ENCODE measurements around the gene ATRAID. TPM values are rescaled to one million over a fixed set of nuclear protein-coding genes. Genes with fewer than 3 reads are reported as not detected.
"Not testable (repeated sequence)": the region's sequence is repeated elsewhere in the genome, so short reads cannot be mapped to it uniquely, and the experiment has no call there.

Gene ATRAID
- total RNA-seq, 1 experiment from 2014 or later: 75.0 TPM

DNA sequence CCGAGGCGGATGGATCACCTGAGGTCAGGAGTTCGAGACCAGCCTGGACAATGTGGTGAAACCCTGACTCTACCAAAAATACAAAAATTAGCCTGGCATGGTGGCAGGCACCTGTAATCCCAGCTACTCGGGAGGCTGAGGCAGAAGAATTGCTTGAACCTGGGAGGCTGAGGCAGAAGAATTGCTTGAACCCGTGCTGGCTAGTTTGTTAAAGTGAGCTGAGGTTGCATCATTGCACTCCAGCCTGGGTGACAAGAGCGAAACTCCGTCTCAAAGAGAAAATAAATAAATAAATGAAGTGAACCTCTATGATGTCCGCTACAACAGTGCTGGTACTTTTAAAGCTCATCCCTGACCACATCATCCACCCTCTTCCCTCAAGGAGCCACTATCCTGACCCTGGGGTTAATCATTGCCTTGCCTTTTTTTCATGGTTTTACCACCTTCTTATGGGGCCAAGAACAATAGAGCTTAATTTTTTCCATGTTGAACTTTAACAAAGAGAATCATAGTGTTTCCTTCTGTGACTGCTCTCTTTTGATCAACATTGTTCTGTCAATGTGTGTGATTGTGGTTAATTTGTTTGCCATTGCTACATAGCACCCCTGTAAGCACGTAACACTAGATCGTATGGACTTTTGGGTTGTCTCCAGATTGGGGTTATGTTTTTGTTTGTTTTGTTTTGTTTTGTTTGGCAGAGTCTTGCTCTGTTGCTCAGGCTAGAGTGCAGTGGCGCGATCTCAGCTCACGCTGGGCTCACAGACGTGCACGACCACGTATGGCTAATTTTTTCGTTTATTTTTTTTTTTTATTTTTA lies 17.1 kb upstream of the ATRAID start:
- no peak for DNase-seq (ENCODE audit: low spot score)

DNA sequence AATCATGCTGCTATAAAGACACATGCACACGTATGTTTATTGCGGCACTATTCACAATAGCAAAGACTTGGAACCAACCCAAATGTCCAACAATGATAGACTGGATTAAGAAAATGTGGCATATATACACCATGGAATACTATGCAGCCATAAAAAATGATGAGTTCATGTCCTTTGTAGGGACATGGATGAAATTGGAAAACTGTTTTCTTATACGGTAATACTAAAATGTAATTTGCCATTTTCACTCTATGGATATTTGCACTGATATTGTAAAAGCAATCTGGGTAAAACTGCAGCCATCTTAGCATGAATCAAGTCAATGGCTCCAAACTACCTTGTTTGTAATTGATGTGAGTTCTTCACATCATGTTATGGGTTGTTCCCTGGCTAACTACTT lies 16.0 kb upstream of the ATRAID start:
- not testable (repeated sequence) for DNase-seq (ENCODE audit: low spot score)

DNA sequence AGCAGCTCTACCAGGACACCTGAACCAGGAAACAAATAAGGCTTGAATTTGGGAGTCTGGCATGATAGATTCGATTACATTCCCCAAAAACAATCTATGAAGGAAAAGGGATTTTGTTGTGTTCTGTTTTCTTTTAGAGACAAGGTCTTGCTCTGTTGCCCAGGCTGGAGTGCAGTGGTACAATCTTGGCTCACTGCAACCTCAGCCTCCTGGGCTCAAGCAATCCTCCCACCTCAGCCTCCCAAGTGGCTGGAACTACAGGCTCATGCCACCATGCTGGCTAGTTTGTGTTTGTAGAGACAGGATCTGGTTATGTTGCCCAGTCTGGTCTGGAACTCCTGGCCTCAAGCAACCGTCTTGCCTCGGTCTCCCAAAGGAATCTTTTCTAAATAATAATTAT lies 13.8 kb upstream of the ATRAID start:
- DNase-seq (ENCODE audit: low spot score): not testable (repeated sequence)

DNA sequence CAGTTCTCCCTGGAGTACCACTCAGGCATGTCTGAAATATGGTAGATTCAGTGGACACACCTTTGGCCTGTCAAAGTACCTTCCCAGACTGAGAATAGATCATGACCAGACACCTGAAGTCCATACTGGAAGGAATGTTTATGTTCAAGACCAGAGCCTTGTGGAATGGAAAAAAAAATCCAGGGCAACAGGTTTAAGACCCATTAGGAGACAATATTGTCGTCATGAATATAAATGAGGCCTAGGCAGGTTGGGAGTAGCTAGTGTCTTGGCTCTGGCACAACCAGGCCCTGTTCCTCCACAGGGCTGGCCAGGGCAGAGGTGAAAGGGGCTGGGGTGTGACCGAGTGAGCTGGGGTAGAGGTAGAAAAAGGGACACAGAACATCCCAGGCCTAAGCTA lies 13.2 kb upstream of the ATRAID start:
- no peak for DNase-seq (ENCODE audit: low spot score)

DNA sequence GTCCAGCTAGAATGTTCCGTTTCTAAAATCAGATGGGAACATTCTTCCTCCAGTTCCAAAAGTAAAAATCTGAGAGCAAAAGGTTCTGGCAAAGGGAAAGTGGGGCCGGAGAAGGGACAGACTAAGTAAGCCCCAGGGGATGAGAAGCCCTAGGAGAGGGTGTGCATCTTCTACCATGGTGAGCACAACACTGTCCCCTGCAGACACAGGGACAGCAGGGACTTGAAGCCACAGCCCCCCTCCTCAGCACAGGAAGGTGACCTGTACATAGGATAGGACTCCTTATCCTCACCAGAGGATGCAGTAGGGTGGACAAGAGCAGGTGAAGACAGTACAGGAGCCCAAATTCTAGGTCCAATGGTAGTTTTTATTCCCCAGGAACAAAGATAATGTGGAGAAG lies 12.6 kb upstream of the ATRAID start:
- DNase-seq (ENCODE audit: low spot score): no peak

DNA sequence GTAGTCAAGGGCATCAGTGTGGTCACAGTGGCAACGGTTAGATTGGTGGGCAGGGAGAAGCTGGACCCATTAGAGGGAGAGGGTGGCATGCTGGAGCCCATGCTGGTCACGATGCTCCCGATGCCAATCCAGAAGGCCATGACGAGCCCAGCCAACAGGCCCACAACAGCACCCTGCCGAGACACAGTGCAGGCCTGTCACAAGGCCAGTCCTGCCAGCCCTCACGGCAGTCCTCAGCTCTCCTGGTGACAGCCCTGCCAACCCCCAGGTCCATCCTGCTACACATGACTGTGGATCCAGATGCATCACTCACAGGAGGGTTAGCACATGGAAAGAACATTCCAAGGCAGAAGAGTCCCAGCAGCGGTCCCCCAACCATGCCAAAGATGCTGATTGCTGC lies 10.2 kb upstream of the ATRAID start:
- no peak for DNase-seq (ENCODE audit: low spot score)

GRCh38 chr2:27202854-27203253 lies 9.0 kb upstream of the ATRAID start:
- DNase-seq (ENCODE audit: low spot score): no peak

- DNase-seq (ENCODE audit: low spot score): no peak
These were observed 8.1 kb upstream of the ATRAID start for GRCh38 chr2:27203741-27204140.

- DNase-seq (ENCODE audit: low spot score): no peak
These were observed 7.3 kb upstream of the ATRAID start for GRCh38 chr2:27204566-27204965.

DNA sequence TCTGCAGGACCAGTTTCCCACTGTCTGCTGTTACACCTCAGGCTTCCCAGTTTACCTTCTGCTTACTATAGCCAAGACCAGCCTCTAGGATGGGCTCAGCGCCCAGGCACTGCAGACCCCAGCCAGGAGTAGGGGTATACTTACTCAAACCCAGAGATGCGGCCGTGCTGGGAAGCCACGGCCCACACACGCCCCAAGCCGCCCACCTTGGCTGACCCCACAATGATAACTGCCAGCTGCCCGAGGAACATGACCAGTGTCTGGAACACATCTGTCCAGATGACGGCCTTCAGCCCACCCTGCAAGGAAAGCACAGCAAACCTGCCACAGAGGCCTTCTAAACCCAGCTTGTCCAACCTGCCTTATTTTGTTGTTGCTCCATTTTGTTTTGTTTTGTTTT lies 6.6 kb upstream of the ATRAID start:
- no peak for DNase-seq (ENCODE audit: low spot score)

GRCh38 chr2:27206346-27206745 lies 5.5 kb upstream of the ATRAID start:
- DNase-seq (ENCODE audit: low spot score): no peak

DNA sequence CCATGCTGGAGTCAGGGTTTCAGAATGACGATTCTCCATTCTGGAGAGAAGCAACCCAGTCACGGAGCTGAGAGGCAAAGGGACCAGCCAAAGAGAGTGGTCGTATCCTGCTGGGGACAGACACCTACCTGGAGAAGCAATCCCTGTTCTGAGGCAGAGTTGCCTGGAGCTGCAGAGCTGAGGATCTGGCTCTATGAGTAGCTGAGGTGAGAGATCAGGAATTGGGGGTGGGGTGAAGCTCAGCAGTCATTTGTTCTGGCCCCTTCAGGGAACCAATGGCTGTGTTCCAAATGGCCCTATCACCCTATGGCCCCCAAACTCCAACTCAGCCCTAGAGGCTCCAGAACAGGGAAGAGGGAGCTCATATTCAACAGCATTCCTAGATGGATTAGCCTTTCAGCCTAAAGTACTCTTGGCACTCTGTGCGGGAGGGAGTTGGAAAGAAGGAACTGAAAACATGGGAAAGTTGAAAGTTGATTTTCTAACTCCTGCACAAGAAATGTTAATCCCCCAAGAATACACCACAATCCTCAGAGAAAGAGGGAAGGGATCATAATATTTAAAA lies 3.3 kb upstream of the ATRAID start:
- DNase-seq (ENCODE audit: low spot score): no peak

DNA sequence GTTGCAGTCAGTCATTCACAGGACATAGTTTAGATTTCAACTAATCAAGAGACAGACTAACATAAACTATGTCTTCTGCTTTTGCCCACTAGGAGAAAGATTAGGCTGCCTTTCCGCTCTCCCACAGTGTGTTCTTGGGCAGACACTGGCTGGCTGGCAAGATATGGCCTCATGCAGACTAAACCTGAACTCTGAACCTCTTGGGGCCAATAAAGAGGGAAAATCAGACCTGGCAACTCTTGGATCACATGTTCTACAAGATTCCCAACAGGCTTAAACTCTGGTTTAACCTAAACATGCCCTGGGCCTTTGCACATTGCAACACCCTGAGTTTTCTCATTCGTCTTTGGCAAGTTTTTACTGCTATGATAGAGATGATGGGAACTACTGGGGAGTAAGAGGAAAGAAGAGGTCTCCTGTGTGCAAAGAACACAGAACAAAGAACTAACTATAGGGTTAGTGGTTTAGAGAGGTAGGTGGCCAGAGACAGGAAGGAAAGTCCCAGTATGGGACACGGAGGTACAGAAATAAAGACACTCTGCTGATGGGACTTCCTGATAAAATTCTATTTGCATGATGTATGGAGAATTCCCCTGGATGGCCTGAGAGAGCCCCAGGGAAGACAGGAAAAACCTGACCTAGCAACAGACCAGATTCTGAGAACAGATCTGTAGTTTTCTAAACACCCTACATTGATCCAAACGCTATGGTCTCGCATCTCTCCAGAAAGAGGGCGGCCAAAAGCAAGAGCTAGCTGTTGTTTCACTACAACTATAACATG lies 2.0 kb upstream of the ATRAID start:
- DNase-seq (ENCODE audit: low spot score): no peak

DNA sequence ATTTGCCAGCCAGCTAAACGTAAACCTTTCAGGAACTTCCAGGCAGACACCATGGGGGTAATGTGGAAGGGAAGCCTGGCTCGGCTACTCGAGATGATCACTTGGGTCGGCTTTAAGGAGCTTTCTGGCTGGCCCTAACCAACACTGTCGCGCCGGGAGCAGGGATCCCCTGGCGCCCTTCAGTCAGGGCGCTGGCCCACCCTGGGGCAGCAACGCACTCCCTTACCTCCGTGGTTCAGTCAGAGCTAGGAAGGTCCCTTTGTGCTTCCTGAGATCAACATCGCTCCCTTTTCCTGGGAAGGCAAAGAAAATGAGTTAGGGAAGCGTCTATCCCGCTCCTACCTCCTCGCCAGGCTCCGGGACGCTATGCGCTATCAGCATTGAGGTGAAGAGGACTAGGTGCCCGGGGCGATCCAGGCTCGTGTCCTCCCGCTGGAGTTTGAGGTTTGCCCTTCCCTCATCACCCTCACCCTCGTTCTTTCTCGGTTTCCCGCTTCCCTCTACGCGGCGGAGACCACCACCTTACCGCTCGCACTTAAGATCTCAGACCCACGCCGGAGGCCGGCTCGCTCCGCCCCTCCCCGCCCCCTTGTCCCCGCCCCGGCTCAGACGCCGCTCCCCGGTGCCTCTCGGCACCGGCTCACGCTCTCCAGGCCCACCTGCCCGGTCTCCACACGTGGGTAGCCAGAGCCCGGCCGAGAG lies 449 bp upstream of the ATRAID start:
- DNase-seq (ENCODE audit: low spot score): peak; percentile 67

GRCh38 chr2:27212626-27213471 lies 1.0 kb downstream of the ATRAID start:
- peak; percentile 78 for DNase-seq (ENCODE audit: low spot score)

DNA sequence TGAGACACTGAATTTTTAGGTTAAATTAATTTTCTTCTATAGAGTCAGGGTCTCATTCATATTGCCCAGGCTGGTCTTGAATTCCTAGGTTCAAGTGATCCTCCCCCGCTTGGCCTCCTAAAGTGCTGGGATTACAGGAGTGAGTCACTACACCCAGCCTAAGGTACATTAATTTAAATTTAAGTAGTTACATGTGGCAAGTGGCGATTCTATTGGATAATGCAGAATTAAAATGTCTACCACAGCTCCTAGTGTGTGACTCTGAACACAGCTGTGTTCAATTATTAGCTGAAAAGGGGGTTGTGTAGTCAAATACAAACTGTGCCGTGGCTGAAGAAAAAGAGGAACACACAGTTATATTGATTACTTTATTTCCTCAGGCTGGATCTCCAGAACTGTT lies 3.1 kb downstream of the ATRAID start:
- no peak for DNase-seq (ENCODE audit: low spot score)

DNA sequence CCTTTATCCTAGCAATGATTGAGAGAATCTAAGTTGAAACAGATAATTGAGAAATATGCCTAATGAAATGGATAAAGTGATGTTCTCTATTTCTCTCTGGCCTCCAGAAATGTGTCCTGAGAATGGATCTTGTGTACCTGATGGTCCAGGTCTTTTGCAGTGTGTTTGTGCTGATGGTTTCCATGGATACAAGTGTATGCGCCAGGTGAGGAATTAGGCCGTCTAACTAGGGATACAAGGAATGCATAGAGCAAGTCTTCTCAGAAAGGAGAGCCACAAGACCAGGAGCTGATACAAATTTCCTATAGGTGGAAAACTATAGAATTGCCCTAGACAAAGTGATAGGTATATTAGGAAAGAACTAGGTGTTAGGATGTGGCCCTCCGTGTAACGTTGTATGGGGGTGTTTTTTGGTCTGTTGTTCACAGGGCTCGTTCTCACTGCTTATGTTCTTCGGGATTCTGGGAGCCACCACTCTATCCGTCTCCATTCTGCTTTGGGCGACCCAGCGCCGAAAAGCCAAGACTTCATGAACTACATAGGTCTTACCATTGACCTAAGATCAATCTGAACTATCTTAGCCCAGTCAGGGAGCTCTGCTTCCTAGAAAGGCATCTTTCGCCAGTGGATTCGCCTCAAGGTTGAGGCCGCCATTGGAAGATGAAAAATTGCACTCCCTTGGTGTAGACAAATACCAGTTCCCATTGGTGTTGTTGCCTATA lies 4.7 kb downstream of the ATRAID start:
- DNase-seq (ENCODE audit: low spot score): no peak

DNA sequence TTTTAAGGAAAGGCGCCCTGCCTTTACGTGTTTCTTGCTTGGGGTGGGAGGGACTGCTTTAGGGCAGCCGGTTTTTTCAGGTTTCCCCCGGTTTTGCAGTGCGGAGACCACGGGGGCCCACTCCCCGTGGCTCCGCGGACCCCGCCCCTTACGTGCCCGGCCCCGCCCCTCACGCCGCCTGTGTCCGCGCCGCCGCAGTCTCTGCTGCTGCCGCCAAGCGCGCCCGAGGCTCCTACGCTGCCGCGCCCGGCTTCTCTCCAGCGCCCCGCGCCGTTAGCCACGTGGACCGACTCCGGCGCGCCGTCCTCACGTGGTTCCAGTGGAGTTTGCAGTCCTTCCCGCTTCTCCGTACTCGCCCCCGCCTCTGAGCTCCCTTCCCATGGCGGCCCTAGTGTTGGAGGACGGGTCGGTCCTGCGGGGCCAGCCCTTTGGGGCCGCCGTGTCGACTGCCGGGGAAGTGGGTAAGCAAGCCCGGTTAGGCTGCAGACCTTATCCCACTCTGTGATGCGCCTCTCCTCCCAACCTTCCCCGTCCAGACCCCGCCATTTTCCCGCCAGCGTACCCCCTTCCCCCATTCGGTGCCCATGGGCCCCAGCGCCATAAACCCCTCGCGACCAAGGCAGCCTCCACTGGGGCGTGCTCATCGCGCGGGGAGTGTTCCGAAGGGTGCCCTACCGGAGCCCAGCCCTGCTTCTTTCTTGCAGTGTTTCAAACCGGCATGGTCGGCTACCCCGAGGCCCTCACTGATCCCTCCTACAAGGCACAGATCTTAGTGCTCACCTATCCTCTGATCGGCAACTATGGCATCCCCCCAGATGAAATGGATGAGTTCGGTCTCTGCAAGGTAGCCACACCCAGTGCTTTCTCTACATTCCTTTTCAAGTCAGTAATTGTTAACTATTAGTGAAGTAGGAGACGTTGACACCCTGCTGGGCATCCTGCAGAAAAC lies 5.6 kb downstream of the ATRAID start, which contains the start of gene CAD:
CAD (plus strand) TSS at position 197 of the 949 bp plus-strand sequence; CDS start at position 380, 183 bp downstream.
- DNase-seq (ENCODE audit: low spot score): peak; percentile 89

DNA sequence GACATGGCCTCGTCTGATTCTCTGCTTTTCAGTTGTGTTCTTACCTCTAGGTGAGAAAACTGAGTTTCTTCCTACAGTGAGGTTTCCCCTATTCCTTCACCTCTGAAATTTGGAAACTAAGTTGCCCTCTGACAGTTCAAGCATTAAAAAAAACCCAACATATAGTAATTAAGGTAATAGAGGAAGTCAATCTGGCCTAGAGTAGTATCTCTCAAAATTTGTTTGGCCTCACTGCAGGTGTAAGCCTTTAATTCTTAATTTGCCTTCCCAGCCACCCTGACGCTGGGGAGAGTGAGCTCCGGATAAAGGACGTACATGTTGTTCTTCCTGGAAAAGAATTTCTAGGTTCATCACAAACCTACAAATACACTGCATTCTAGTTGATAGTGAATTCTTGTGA lies 6.8 kb downstream of the ATRAID start:
- no peak for DNase-seq (ENCODE audit: low spot score)
